Keratinocyte (primary cell): Measurements from ENCODE around the gene JAK3.
"Not testable (repeated sequence)": the region's sequence is repeated elsewhere in the genome, so short reads cannot be mapped to it uniquely, and the experiment has no call there.

Experiments used
- CTCF ChIP-seq, 3 experiments: IDR thresholded peaks in 1 of 3; conservative IDR thresholded peaks in 1 of 3; optimal IDR thresholded peaks in 1 of 3; 2 replicates in 2 of 3; 3 replicates in 1 of 3; pipeline versions ENCODE3 to v1.5.1; 2011; ENCODE audit warnings: low read length in 3 of 3, mild to moderate bottlenecking in 3 of 3, moderate library complexity in 2 of 3, control low read depth in 1 of 3, inconsistent platforms in 1 of 3; ENCODE audit not compliant: insufficient read depth in 2 of 3; ENCODE audit errors: extremely low read depth in 1 of 3
- EZH2 ChIP-seq: IDR thresholded peaks from one replicate; pipeline ENCODE4 v1.6.1; 2012; ENCODE audit warnings: inconsistent platforms, mild to moderate bottlenecking, low read length, moderate library complexity

- not testable (repeated sequence) for TF ChIP-seq CTCF (optimal IDR thresholded peaks at IDR 0.05 in 1 of 3, IDR thresholded peaks at IDR 0.05 in 1 of 3, conservative IDR thresholded peaks at IDR 0.05 in 1 of 3; ENCODE audit: extremely low read depth in 1 of 3, insufficient read depth in 2 of 3, low read length in 3 of 3); EZH2
Observed at GRCh38 chr19:17777840-17778239, 69.9 kb downstream of the JAK3 start.
